Measurements from ENCODE around the gene MRFAP1L1. TPM values are rescaled to one million over a fixed set of nuclear protein-coding genes. Genes with fewer than 3 reads are reported as not detected.

Gene MRFAP1L1
- total RNA-seq, 1 donor from 2014 or later = 35.2 TPM

GRCh38 chr4:6716958-6717655 lies 7.4 kb upstream of the MRFAP1L1 start:
- no peak for DNase-seq (ENCODE audit: low read depth in 2 of 2)

GRCh38 chr4:6716018-6716911 lies 6.6 kb upstream of the MRFAP1L1 start, which contains the start of gene BLOC1S4:
TSS of gene BLOC1S4 (plus strand) at chr4:6716174. CDS start at chr4:6716210, 36 bp downstream.
- DNase-seq (ENCODE audit: low read depth in 2 of 2) = peak; percentile 84 to 91

- DNase-seq (ENCODE audit: low read depth in 2 of 2) = no peak
Observed at GRCh38 chr4:6715704-6716017, 6.0 kb upstream of the MRFAP1L1 start.

GRCh38 chr4:6714954-6715353 lies 5.3 kb upstream of the MRFAP1L1 start:
- DNase-seq (ENCODE audit: low read depth in 2 of 2) = no peak

GRCh38 chr4:6710996-6711395 lies 1.3 kb upstream of the MRFAP1L1 start:
- DNase-seq (ENCODE audit: low read depth in 2 of 2) = no peak

- no peak for DNase-seq (ENCODE audit: low read depth in 2 of 2)
Observed at GRCh38 chr4:6710282-6710681, 617 bp upstream of the MRFAP1L1 start.

- DNase-seq (ENCODE audit: low read depth in 2 of 2) = no peak
Observed at GRCh38 chr4:6706173-6706572, 3.5 kb downstream of the MRFAP1L1 start.

GRCh38 chr4:6705646-6706045 lies 4.0 kb downstream of the MRFAP1L1 start:
- no peak for DNase-seq (ENCODE audit: low read depth in 2 of 2)

- DNase-seq (ENCODE audit: low read depth in 2 of 2) = peak in 1 of 2 donors; percentile 26
Observed at GRCh38 chr4:6703786-6704185, 5.9 kb downstream of the MRFAP1L1 start.

- no peak for DNase-seq (ENCODE audit: low read depth in 2 of 2)
Observed at GRCh38 chr4:6702761-6703160, 6.9 kb downstream of the MRFAP1L1 start.

GRCh38 chr4:6701371-6701770 lies 8.3 kb downstream of the MRFAP1L1 start:
- no peak for DNase-seq (ENCODE audit: low read depth in 2 of 2)

- DNase-seq (ENCODE audit: low read depth in 2 of 2) = no peak
Observed at GRCh38 chr4:6699903-6700302, 9.8 kb downstream of the MRFAP1L1 start.

GRCh38 chr4:6699388-6699787 lies 10.3 kb downstream of the MRFAP1L1 start:
- DNase-seq (ENCODE audit: low read depth in 2 of 2) = no peak

GRCh38 chr4:6697131-6697530 lies 12.5 kb downstream of the MRFAP1L1 start:
- DNase-seq (ENCODE audit: low read depth in 2 of 2) = no peak

GRCh38 chr4:6696611-6697010 lies 13.1 kb downstream of the MRFAP1L1 start:
- DNase-seq (ENCODE audit: low read depth in 2 of 2) = no peak

GRCh38 chr4:6695660-6696610 lies 13.7 kb downstream of the MRFAP1L1 start:
- no peak for DNase-seq (ENCODE audit: low read depth in 2 of 2)

- no peak for DNase-seq (ENCODE audit: low read depth in 2 of 2)
Observed at GRCh38 chr4:6694177-6694901, 15.3 kb downstream of the MRFAP1L1 start.

GRCh38 chr4:6693231-6694176 lies 16.2 kb downstream of the MRFAP1L1 start, which contains the start of gene S100P:
TSS of gene S100P (plus strand) at chr4:6693878. CDS start at chr4:6693933, 55 bp downstream.
- no peak for DNase-seq (ENCODE audit: low read depth in 2 of 2)

- DNase-seq (ENCODE audit: low read depth in 2 of 2) = no peak
Observed at GRCh38 chr4:6692806-6693205, 16.9 kb downstream of the MRFAP1L1 start.

- DNase-seq (ENCODE audit: low read depth in 2 of 2) = no peak
Observed at GRCh38 chr4:6692379-6692778, 17.3 kb downstream of the MRFAP1L1 start.

All from dermis microvascular lymphatic vessel endothelial cell (primary cell).